HFFc6 (cell line): ENCODE data around the gene BIRC2. TPM values are rescaled to one million over a fixed set of nuclear protein-coding genes. Genes with fewer than 3 reads are reported as not detected.

Experiments used
- DNase-seq: peaks from one replicate; pipeline ENCODE4 v3.0.0-alpha.2; 2018
- H3K27ac Mint-ChIP-seq: 2 replicates; pipeline ENCODE4 v1.8.0; 2020; ENCODE audit warnings: mild to moderate bottlenecking, mixed read lengths
- H3K27me3 Mint-ChIP-seq: 2 replicates; pipeline ENCODE4 v1.8.0; 2021; ENCODE audit warnings: mild to moderate bottlenecking, moderate library complexity, mixed read lengths; ENCODE audit not compliant: insufficient read depth
- H3K36me3 Mint-ChIP-seq: 2 replicates; pipeline ENCODE4 v1.8.0; 2021; ENCODE audit warnings: low read depth, mixed read lengths
- H3K4me1 Mint-ChIP-seq: 2 replicates; pipeline ENCODE4 v1.8.0; 2020; ENCODE audit warnings: low read depth, mixed read lengths
- H3K4me3 Mint-ChIP-seq: 2 replicates; pipeline ENCODE4 v1.8.0; 2020; ENCODE audit warnings: mild to moderate bottlenecking, moderate library complexity, mixed read lengths
- H3K9me3 Mint-ChIP-seq: 2 replicates; pipeline ENCODE4 v1.8.0; 2020; ENCODE audit warnings: mild to moderate bottlenecking, mixed read lengths
- total RNA-seq, 6 experiments: library from RNA; stranded (reverse); fragmentation: NEBNext Ultra II Directional; extraction: Animal tissue kit (Norgen Biotek cat#: 25700); gene quantifications; 2 replicates in 1 of 6; 3 replicates in 5 of 6; pipeline ENCODE4 v1.2.3, GENCODE V29; 2021
- TF ChIP-seq, protein P1 (sequence below): fragments of 200-600 bp; sonication (generic); IDR thresholded peaks from 2 replicates; pipeline ENCODE4 v1.5.0; 2021; ENCODE audit warnings: antibody characterized with exemption, mild to moderate bottlenecking

Gene BIRC2
- total RNA-seq, 6 experiments from 2014 or later: 49.5 to 64.6 (median 58.3) TPM

DNA sequence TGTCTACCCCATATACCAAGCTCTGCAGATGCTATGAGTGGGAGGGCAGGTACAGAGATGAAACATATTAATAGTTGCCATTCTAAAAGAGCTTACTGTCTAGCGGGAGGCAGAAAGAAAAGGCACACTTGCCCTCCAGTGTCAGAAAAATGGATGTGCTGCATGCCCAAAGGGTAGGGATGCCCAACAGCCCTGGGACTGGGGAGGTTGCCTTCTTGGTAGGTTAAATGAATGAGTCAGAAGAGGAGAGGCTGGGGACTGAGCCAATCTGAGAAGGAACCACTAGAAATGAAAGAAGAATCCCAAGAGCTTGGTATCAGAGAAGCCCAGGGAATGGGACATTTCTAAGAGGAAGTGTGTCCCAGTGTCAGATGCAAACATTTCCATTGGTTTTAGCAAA, 28.5 kb upstream of the BIRC2 start:
- H3K4me1 Mint-ChIP-seq: peaks cover 58% of the 10 kb centered on the region
- DNase-seq: no peak
- peak overlapping the region; percentile 1; the same call in 1 of the 2 replicates for H3K4me3 Mint-ChIP-seq
- TF ChIP-seq, protein P1, sequence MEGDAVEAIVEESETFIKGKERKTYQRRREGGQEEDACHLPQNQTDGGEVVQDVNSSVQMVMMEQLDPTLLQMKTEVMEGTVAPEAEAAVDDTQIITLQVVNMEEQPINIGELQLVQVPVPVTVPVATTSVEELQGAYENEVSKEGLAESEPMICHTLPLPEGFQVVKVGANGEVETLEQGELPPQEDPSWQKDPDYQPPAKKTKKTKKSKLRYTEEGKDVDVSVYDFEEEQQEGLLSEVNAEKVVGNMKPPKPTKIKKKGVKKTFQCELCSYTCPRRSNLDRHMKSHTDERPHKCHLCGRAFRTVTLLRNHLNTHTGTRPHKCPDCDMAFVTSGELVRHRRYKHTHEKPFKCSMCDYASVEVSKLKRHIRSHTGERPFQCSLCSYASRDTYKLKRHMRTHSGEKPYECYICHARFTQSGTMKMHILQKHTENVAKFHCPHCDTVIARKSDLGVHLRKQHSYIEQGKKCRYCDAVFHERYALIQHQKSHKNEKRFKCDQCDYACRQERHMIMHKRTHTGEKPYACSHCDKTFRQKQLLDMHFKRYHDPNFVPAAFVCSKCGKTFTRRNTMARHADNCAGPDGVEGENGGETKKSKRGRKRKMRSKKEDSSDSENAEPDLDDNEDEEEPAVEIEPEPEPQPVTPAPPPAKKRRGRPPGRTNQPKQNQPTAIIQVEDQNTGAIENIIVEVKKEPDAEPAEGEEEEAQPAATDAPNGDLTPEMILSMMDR: no peak
- no peaks in the 10 kb centered on the region for H3K36me3 Mint-ChIP-seq
- no peak overlapping the region for H3K27ac Mint-ChIP-seq
- H3K27me3 Mint-ChIP-seq: no peaks in the 10 kb centered on the region
- H3K9me3 Mint-ChIP-seq: no peaks in the 10 kb centered on the region

DNA sequence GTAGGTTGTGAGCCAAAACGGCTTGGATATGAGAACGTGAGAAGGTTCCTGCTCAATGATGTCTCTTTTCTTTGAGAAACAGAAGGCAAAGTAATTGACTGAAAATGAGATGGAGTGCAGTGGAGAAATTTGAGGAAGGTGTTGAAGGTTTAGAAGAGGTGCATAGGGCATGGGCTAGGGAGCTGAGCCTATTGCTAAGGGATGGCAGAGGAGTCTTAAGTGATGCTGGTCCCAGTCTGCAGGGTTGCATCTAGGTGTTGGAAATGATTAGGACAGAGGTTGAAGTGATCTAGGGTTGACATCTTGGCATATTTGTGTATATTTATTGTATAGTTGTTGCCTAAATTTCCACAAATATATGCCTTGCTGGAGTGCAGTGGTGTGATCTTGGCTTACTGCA, 27.5 kb upstream of the BIRC2 start:
- H3K9me3 Mint-ChIP-seq: no peaks in the 10 kb centered on the region
- no peaks in the 10 kb centered on the region for H3K36me3 Mint-ChIP-seq
- H3K4me1 Mint-ChIP-seq: peaks cover 64% of the 10 kb centered on the region
- no peaks in the 10 kb centered on the region for H3K27me3 Mint-ChIP-seq
- no peak overlapping the region for H3K4me3 Mint-ChIP-seq
- no peak for DNase-seq
- no peak overlapping the region for H3K27ac Mint-ChIP-seq
- TF ChIP-seq, protein P1: no peak

DNA sequence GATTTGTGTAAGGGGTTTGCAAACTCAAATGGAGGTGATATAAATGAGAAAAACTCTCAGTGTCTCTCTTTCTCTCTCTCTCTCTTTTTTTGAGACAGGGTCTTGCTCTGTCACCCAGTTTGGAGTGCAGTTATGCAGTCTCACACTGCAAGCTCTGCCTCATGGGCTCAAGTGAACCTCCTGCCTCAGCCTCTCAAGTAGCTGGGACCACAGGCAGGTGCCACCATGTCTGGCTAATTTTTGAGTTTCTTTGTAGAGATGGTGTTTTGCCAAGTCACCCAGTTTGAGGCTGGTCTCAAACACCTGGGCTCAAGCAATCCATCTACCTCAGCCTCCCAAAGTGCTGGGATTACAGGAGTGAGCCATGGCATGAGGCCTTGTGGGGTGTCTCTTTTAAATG, 26.8 kb upstream of the BIRC2 start:
- Mint-ChIP-seq H3K4me1 (peaks cover 68% of the 10 kb centered on the region), H3K27ac (no peak overlapping the region), H3K4me3 (no peak overlapping the region), H3K9me3 (no peaks in the 10 kb centered on the region), H3K36me3 (no peaks in the 10 kb centered on the region), H3K27me3 (no peaks in the 10 kb centered on the region)
- no peak for DNase-seq
- TF ChIP-seq, protein P1: no peak

DNA sequence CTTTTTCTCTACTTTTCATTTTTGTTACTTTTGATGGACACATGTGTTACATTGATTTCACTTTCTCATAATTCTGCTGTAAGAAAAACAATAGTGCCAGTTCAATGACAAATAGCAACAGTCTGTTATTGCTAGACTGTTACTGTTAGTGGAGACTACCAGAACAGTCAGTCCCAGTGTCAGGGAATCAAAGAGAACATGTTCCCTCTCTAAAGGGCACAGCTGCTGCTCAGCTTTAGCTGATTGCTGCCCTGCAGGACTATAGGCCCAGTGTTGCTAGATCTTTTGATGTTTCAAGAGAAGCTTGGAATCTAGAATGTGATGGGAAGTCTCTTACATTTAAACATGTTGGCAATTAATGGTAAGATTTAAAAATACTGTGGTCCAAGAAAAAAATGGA, 26.3 kb upstream of the BIRC2 start:
- DNase-seq: no peak
- H3K36me3 Mint-ChIP-seq: no peaks in the 10 kb centered on the region
- no peaks in the 10 kb centered on the region for H3K9me3 Mint-ChIP-seq
- peaks cover 68% of the 10 kb centered on the region for H3K4me1 Mint-ChIP-seq
- TF ChIP-seq, protein P1: no peak
- no peak overlapping the region for H3K27ac Mint-ChIP-seq
- H3K4me3 Mint-ChIP-seq: no peak overlapping the region
- no peaks in the 10 kb centered on the region for H3K27me3 Mint-ChIP-seq

DNA sequence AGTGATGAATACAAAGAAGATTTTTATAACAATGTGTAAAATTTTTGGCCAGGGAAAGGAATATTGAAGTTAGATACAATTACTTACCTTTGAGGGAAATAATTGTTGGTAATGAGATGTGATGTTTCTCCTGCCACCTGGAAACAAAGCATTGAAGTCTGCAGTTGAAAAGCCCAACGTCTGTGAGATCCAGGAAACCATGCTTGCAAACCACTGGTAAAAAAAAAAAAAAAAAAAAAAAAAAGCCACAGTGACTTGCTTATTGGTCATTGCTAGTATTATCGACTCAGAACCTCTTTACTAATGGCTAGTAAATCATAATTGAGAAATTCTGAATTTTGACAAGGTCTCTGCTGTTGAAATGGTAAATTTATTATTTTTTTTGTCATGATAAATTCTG, 24.5 kb upstream of the BIRC2 start:
- Mint-ChIP-seq H3K27ac (no peak overlapping the region; the same call in 1 of the 2 replicates), H3K9me3 (no peaks in the 10 kb centered on the region), H3K4me3 (peak overlapping the region; percentile 57; the same call in 1 of the 2 replicates), H3K36me3 (no peaks in the 10 kb centered on the region), H3K27me3 (no peaks in the 10 kb centered on the region), H3K4me1 (peaks cover 50% of the 10 kb centered on the region)
- TF ChIP-seq, protein P1: no peak
- DNase-seq: no peak
